GM12892 (cell line): ENCODE data around the gene TMEM237.

Experiments
- POLR2A ChIP-seq: IDR thresholded peaks from 2 replicates; pipeline ENCODE4 v1.6.1; 2011; ENCODE audit warnings: low read depth, low read length, control low read depth
- POLR2AphosphoS5 ChIP-seq: IDR thresholded peaks from 2 replicates; pipeline ENCODE4 v1.6.1; 2011; ENCODE audit warnings: low read depth, low read length, control low read depth

DNA sequence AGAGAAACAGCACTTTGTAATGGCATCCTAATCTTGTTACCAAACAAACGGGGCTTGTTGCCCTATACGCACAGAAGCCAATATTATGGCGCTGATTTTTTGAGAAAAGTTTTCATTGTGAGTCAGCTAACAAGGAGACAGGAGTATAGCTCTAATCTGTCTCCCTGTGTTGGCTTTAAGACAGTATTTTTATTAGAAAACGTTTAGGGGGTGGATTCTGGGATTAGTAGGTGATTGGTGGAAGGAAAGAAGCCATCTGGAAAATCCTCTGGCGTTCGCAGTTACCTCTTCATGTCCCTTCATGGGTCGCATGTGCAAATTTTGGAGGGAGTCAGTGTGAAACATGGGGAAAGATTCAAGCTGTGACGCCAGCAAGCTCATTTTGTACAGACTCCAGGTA, 698 bp upstream of the TMEM237 start:
- TF ChIP-seq POLR2A (no peak), POLR2AphosphoS5 (no peak)
